GM12865 (cell line): Measurements from ENCODE around the gene HLA-E.
A peak's percentile ranks its signal among the peaks of the same experiment; 100 is the strongest.
"Not testable (repeated sequence)": the region's sequence is repeated elsewhere in the genome, so short reads cannot be mapped to it uniquely, and the experiment has no call there.

ENCODE experiments used
- DNase-seq: peaks from one replicate; pipeline ENCODE4 v3.0.0; 2010; ENCODE audit warnings: low read depth
- H3K4me3 ChIP-seq: 2 replicates; pipeline ENCODE4 v1.5.1; 2011; ENCODE audit warnings: mild to moderate bottlenecking, low read depth, low read length, control low read depth
- TF ChIP-seq, protein P1 (sequence below): IDR thresholded peaks from 2 replicates; pipeline ENCODE4 v1.5.1; 2011; ENCODE audit warnings: low read length, control low read depth, low read depth, inconsistent platforms; ENCODE audit not compliant: insufficient read depth; ENCODE audit errors: missing control alignments

HLA-E gene

DNA sequence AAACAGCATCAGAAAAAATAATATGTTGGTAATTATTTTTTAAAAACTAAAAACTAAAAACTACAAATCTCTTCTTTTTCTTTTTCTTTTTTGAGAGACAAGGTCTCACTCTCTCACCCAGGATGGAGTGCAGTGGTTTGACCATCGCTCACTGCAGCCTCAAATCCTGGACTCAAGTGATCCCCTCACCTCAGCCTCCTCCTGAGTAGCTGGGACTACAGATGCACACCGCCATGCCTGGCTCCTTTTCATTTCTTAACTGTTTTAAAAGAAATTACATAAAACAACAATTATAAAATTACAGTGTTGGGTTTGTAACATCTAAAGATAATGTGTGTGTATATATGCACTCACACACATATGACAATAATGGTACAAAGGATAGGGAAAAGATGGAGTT, 24.1 kb downstream of the HLA-E start:
- H3K4me3 ChIP-seq = no peak overlapping the region
- DNase-seq = no peak
- TF ChIP-seq, protein P1, sequence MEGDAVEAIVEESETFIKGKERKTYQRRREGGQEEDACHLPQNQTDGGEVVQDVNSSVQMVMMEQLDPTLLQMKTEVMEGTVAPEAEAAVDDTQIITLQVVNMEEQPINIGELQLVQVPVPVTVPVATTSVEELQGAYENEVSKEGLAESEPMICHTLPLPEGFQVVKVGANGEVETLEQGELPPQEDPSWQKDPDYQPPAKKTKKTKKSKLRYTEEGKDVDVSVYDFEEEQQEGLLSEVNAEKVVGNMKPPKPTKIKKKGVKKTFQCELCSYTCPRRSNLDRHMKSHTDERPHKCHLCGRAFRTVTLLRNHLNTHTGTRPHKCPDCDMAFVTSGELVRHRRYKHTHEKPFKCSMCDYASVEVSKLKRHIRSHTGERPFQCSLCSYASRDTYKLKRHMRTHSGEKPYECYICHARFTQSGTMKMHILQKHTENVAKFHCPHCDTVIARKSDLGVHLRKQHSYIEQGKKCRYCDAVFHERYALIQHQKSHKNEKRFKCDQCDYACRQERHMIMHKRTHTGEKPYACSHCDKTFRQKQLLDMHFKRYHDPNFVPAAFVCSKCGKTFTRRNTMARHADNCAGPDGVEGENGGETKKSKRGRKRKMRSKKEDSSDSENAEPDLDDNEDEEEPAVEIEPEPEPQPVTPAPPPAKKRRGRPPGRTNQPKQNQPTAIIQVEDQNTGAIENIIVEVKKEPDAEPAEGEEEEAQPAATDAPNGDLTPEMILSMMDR = no peak

DNA sequence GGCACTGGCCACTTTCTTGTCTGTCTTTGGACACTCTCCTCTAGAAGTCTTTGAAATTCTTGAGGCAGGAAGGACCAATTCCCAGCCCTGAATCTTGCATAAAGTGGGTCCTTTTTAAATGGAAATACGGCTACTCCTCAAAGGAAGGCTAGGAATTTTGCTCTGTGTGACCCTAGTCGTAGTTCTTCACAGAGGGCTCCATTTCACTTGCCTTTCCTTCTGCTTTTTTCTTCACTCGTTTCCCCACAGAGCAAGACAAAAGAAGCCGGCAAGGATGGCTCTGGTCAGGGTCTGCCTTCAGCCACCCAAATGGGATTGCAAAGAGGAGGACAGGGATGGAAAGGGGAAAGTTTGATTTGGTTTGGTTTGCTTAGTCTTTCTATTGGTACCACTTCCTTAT, 25.8 kb downstream of the HLA-E start:
- TF ChIP-seq, protein P1 = no peak
- H3K4me3 ChIP-seq = no peak overlapping the region
- no peak for DNase-seq

DNA sequence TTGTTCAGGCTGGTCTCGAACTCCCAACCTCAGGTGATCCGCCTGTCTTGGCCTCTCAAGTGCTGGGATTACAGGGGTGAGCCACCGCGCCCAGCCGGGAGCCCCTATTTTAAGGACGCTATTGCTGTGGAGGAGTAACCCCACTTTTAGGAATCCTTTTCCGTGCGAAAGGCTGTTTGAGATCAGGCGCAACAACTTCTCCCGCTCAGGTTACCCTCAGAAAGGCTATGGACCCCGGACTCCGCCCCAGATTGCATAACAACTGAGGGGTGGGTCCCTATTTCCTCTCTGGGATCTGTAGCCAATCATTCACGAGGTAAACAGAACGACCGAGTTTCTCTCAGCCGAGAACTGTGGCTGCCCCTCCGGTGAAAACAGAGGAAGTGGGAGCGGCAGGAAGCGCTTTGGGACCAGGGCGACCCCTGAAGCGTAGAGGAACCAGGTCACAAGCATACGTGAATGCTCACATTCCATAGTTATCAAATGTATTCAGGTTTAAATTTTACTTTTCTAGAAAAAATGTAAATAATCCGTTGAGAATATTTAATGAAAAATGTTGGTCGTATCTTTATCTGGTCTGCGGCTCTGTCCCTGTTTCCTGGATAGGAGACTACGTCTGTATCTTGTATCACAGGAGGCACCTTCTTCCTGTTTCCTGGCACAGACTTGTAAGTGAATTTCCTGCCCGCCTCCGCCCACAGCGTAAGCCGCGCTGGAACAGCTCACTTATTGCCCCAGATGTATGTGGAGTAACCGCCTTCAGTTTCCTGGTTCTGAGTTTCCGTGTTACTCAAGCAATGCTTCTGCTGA, 26.8 kb downstream of the HLA-E start:
- TF ChIP-seq, protein P1 = no peak
- H3K4me3 ChIP-seq = peak overlapping the region; percentile 79
- DNase-seq = peak; percentile 98

DNA sequence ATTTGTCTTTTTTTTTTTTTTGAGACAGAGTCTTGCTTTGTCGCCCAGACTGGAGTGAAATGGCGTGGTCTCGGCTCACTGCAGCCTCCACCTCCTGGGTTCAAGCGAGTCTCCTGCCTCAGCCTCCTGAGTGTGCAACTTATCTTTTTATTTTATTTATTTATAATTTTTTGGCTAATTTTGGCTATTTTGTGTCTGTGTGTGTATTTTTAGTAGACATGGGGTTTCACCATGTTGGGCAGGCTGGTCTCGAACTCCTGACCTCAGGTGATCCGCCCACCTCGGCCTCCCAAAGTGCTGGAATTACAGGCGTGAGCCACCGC, 27.4 kb downstream of the HLA-E start:
- peak overlapping the region; percentile 79 for H3K4me3 ChIP-seq
- not testable (repeated sequence) for DNase-seq

DNA sequence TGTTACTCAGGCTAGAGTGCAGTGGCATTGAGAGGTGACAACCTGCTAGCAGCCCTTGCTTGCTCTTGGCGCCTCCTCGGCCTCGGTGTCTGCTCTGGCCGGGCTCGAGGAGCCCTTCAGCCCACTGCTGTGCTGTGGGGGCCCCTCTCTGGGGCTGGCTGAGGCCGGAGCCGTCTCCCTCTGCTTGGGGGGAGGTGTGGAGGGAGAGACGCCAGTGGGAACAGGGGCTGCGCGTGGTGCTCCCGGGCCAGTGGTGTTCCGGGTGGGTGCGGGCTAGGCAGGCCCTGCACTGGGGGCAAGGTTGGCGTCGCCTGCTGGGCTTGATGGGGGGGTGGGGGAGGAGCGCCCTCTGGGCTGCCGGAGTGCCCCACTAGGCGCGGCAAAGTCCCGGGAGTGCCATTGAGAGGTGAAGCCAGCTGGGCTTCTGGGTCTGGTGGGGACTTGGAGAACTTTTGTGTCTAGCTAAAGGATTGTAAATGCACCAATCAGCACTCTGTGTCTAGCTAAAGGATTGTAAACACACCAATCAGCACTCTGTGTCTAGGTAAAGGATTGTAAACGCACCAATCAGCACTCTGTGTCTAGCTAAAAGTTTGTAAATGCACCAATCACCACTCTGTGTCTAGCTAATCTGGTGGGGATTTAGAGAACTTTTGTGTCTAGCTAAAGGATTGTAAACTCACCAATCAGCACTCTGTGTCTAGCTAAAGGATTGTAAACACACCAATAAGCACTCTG, 28.6 kb downstream of the HLA-E start:
- DNase-seq, H3K4me3 ChIP-seq: not testable (repeated sequence)

DNA sequence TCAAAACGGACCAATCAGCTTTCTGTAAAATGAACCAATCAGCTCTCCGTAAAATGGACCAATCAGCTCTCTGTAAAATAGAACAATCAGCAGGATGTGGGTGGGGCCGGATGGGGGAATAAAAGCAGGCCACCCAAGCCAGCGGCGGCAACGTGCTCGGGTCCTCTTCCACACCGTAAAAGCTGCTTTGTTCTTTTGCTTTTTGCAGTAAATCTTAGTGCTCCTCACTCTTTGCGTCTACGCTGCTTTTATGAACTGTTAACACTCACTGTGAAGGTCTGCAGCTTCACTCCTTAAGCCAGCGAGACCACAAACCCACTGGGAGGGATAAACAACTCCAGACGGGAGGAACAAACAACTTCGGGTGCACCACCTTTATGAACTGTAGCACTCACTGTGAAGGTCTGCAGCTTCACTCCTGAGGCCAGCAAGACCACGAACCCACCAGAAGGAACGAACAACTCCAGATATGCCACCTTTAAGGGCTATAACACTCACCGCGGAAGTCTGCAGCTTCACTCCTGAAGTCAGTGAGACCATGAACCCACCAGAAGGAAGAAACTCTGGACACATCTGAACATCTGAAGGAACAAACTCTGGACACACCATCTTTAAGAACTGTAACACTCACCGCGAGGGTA, 29.3 kb downstream of the HLA-E start:
- H3K4me3 ChIP-seq, DNase-seq: not testable (repeated sequence)

DNA sequence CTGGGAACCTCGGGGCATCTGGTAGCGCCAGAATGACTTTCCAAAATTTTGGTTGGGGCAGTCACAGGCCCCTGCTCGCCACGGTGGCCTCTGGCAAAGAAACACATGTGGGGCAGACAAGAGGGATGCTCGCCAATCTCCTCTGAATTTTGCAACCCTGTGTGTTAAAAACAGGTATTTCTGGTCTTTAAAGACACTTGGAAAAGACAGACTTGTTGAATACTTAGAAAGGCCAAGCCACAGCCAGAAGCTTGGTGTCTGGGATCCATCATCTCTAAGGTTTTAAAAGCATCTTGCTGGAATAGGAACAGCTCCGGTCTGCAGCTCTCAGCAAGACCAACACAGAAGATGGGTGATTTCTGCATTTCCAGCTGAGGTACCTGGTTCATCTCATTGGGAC, 31.2 kb downstream of the HLA-E start:
- no peak for DNase-seq
- TF ChIP-seq, protein P1 = no peak
- no peak overlapping the region for H3K4me3 ChIP-seq

DNA sequence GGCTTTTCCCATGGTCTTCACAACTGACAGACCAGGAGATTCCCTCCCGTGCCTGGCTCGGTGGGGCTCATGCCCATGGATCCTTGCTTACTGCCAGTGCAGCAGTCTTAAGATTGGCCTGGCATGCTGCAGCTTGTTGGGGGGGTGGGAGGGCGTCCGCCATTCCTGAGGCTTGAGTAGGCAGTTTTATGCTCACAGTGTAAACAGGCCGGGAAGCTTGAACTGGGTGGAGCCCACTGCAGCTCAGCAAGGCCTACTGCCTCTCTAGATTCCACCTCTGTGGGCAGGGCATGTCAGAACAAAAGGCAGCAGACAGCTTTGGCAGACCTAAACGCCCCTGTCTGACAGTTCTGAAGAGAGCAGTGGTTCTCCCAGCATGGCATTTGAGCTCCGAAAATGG, 31.8 kb downstream of the HLA-E start:
- not testable (repeated sequence) for DNase-seq, H3K4me3 ChIP-seq

DNA sequence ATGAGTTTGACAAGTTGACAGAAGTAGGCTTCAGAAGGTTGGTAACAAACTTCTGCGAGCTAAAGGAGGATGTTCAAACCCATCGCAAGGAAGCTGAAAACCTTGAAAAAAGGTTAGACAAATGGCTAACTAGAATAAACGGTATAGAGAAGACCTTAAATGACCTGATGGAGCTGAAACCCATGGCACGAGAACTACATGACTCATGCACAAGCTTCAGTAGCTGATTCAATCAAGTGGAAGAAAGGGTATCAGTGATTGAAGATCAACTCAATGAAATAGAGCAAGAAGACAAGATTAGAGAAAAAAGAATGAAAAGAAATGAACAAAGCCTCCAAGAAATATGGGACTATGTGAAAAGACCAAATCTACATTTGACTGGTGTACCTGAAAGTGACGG, 32.6 kb downstream of the HLA-E start:
- not testable (repeated sequence) for DNase-seq, H3K4me3 ChIP-seq

DNA sequence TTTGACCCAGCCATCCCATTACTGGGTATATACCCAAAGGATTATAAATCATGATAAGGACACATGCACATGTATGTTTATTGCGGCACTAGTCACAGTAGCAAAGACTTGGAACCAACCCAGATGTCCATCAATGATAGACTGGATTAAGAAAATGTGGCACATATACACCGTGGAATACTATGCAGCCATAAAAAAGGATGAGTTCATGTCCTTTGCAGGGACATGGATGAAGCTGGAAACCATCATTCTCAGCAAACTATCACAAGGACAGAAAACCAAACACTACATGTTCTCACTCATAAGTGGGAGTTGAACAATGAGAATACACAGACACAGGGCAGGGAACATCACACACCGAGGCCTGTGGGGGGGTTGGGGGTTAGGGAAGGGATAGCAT, 37.1 kb downstream of the HLA-E start:
- H3K4me3 ChIP-seq, DNase-seq: not testable (repeated sequence)

DNA sequence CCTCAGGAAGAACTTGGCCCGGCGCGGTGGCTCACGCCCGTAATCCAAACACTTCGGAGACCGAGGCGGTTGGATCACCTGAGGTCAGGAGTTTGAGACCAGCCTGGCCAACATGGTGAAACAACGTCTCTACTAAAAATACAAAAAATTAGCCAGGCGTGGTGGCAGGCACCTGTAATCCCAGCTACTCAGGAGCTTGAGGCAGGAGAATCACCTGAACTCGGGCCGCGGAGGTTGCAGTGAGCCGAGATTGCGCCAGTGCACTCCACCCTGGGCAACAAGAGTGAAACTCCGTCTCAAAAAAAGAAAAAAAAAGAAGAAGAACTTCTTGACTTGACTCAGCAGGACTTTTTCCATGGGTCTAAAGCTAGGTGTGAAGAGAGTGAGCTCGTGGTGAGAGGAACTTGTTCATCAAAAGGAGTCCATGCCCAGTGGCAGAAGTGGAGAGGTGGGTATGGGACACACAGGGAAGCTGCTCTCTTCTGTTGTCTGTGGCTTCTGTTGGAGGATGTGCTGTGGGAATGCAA, 40.1 kb downstream of the HLA-E start:
- DNase-seq = peak; percentile 88
- not testable (repeated sequence) for H3K4me3 ChIP-seq
